Right atrium auricular region (tissue), 2 donors: ENCODE data around the gene SIRT2. TPM values are rescaled to one million over a fixed set of nuclear protein-coding genes. Genes with fewer than 3 reads are reported as not detected.

Experiments used
- DNase-seq: peaks from one replicate; pipeline ENCODE4 v3.0.0-alpha.2; 2019; ENCODE audit warnings: low spot score
- H3K27ac ChIP-seq, 2 donors: fragments of 200-600 bp; sonication (generic); 1 replicate in 1 of 2; 2 replicates in 1 of 2; pipeline ENCODE4 v1.5.1; 2016 to 2019
- H3K27me3 ChIP-seq, 2 donors: fragments of 200-600 bp; sonication (generic); one replicate each; pipeline versions ENCODE4 v1.5.1 to v1.6.0; 2017 to 2019
- H3K36me3 ChIP-seq: fragments of 200-600 bp; sonication (generic); one replicate; pipeline ENCODE4 v1.5.1; 2016
- H3K4me1 ChIP-seq, 2 donors: fragments of 200-600 bp; sonication (generic); one replicate each; pipeline versions ENCODE4 v1.5.1 to v1.6.0; 2017 to 2019
- H3K4me3 ChIP-seq, 2 donors: fragments of 200-600 bp; sonication (generic); 1 replicate in 1 of 2; 2 replicates in 1 of 2; pipeline ENCODE4 v1.5.1; 2017 to 2019; ENCODE audit warnings: mild to moderate bottlenecking in 1 of 2, moderate library complexity in 1 of 2
- H3K9me3 ChIP-seq, 2 donors: fragments of 200-600 bp; sonication (generic); one replicate each; pipeline ENCODE4 v1.5.1; 2019
- total RNA-seq, 2 donors: library from RNA; depleted of rRNA; stranded (reverse); fragments of >200 nt; gene quantifications; one replicate each; pipeline ENCODE4 v1.1.0, GENCODE V29; 2016
- TF ChIP-seq, protein P1 (sequence below), 2 donors: fragments of 200-600 bp; sonication (generic); IDR thresholded peaks; one replicate each; pipeline ENCODE4 v1.5.1; 2019; ENCODE audit warnings: antibody characterized with exemption in 2 of 2

The SIRT2 gene
- total RNA-seq, 2 donors from 2014 or later, result 91.5 to 170 TPM

GRCh38 chr19:38910488-38910887 is 11.1 kb upstream of the SIRT2 start:
- Histone ChIP-seq H3K4me3 (no peak overlapping the region), H3K4me1 (peaks cover 0 to 4% of the 10 kb centered on the region in 2 donors), H3K27ac (no peak overlapping the region), H3K27me3 (no peaks in the 10 kb centered on the region), H3K36me3 (peaks cover 19% of the 10 kb centered on the region), H3K9me3 (no peaks in the 10 kb centered on the region)
- DNase-seq, result no peak
- TF ChIP-seq, protein P1, sequence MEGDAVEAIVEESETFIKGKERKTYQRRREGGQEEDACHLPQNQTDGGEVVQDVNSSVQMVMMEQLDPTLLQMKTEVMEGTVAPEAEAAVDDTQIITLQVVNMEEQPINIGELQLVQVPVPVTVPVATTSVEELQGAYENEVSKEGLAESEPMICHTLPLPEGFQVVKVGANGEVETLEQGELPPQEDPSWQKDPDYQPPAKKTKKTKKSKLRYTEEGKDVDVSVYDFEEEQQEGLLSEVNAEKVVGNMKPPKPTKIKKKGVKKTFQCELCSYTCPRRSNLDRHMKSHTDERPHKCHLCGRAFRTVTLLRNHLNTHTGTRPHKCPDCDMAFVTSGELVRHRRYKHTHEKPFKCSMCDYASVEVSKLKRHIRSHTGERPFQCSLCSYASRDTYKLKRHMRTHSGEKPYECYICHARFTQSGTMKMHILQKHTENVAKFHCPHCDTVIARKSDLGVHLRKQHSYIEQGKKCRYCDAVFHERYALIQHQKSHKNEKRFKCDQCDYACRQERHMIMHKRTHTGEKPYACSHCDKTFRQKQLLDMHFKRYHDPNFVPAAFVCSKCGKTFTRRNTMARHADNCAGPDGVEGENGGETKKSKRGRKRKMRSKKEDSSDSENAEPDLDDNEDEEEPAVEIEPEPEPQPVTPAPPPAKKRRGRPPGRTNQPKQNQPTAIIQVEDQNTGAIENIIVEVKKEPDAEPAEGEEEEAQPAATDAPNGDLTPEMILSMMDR (IDR thresholded peaks at IDR 0.05), result no peak

DNA sequence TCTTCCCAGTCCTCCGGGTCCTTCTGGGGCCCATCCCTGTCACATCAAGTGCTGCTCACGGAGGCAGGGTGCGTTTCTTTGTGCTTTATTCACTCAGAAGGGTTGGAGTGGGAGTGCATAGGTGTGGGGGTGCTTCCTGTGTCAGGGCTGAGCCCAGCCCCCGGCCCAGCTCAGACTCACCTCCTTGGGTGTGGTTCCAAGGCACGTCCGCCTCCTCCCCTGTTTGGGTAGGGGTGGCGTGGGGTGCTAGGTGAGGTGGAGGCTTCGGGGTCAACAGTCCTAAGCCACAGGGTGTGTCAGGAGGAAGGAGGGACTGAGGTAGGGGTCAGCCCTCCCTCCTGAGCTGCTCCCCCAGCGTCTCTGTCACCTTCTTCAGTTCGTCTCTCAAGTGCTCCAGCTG is 9.5 kb upstream of the SIRT2 start:
- TF ChIP-seq, protein P1 (IDR thresholded peaks at IDR 0.05), result no peak

DNA sequence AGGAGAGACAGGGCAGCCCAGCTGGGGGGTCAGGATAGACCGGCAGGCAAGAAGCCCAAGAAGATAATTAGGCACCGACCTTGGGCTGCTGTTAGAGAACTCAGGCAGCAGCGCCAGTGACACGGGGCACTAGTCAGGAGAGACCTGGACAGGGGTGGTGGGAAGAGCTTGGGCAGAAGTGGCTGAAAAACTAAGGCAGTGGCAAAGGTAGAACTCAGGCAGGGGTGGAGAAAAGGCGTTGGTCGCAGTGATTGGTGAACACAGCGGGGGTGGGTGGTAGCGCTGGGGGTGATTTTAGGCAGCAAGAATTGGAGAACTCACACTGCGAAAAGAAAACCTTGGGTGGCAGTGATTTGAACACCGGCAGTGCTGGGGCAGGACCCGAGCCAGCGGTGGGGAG is 8.3 kb upstream of the SIRT2 start:
- no peak for DNase-seq
- Histone ChIP-seq H3K9me3 (no peaks in the 10 kb centered on the region), H3K4me1 (peaks cover 0 to 4% of the 10 kb centered on the region in 2 donors), H3K4me3 (no peak overlapping the region), H3K27me3 (no peaks in the 10 kb centered on the region), H3K27ac (no peak overlapping the region), H3K36me3 (peaks cover 31% of the 10 kb centered on the region)
- TF ChIP-seq, protein P1 (IDR thresholded peaks at IDR 0.05), result no peak

More for the DNA sequence above, 9.5 kb upstream of the SIRT2 start:
- H3K4me3 ChIP-seq, result no peak overlapping the region
- H3K36me3 ChIP-seq, result peaks cover 31% of the 10 kb centered on the region
- no peaks in the 10 kb centered on the region for H3K27me3 ChIP-seq
- peaks cover 0 to 4% of the 10 kb centered on the region in 2 donors for H3K4me1 ChIP-seq
- no peak overlapping the region for H3K27ac ChIP-seq
- H3K9me3 ChIP-seq, result no peaks in the 10 kb centered on the region
- DNase-seq, result no peak

GRCh38 chr19:38907227-38907626 is 7.8 kb upstream of the SIRT2 start:
- no peak for DNase-seq
- TF ChIP-seq, protein P1 (IDR thresholded peaks at IDR 0.05), result no peak
- peaks cover 0 to 4% of the 10 kb centered on the region in 2 donors for H3K4me1 ChIP-seq
- no peaks in the 10 kb centered on the region for H3K27me3 ChIP-seq
- no peaks in the 10 kb centered on the region for H3K9me3 ChIP-seq
- H3K36me3 ChIP-seq, result peaks cover 31% of the 10 kb centered on the region
- no peak overlapping the region for H3K27ac ChIP-seq
- H3K4me3 ChIP-seq, result no peak overlapping the region

DNA sequence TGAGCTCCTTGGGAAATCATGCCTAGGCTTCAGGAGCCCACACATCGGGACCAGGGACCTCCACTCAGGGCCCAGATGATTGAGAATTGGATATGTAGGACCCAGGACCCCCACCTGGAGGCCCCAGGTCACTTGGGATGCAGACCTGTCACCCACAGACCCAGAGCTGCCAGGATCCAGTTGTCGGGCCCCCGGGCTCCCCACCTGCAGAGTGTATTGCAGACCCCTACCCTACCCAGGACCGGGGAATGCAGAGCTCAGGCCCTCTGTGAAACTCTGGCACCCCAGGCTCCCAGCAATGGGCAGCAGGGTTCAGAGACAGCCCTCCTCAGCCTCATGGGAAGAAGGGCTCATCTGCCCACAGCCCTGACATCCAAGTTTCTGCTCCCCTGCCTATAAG is 6.2 kb upstream of the SIRT2 start:
- Histone ChIP-seq H3K9me3 (no peaks in the 10 kb centered on the region), H3K4me3 (no peak overlapping the region), H3K27me3 (no peaks in the 10 kb centered on the region), H3K27ac (no peak overlapping the region), H3K4me1 (peaks cover 0 to 5% of the 10 kb centered on the region in 2 donors), H3K36me3 (peaks cover 31% of the 10 kb centered on the region)
- TF ChIP-seq, protein P1 (IDR thresholded peaks at IDR 0.05), result no peak
- no peak for DNase-seq
